ENCODE measurements around the gene PI4K2B. TPM values are rescaled to one million over a fixed set of nuclear protein-coding genes. Genes with fewer than 3 reads are reported as not detected.
"Not testable (repeated sequence)": the region's sequence is repeated elsewhere in the genome, so short reads cannot be mapped to it uniquely, and the experiment has no call there.

The PI4K2B gene
- total and polyA plus RNA-seq, 7 donors = 9.3 to 28.2 (median 12.2) TPM

DNA sequence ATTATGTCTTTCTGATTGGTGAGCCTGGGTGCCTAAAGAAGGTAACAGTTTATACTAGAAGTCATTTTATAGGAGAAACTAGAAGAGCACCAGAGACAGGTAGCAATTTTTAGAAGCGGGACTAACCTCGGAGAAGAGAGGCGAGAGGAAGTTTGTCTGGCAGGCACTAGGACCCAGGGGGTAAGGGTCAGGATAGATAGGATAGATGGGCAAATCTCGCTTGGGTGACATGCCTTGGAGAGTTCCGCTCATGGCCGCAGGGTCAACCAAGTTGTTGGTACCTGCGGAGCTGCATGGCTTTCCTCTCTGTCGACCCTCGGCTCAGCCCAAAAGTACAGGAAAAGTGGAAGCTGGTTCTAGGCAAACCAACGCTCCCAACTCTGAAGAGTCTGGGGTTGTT is 11.3 kb downstream of the PI4K2B start:
- WGBS, 2 donors = 98% methylated on average over 10 of the region's 10 CpGs
- H3K4me1 ChIP-seq = no peaks in the 10 kb centered on the region
- no peaks in the 10 kb centered on the region for H3K27me3 ChIP-seq
- H3K4me3 ChIP-seq = no peak overlapping the region
- no peak overlapping the region for H3K27ac ChIP-seq
- no peak for TF ChIP-seq EP300 (IDR thresholded peaks at IDR 0.05)
- TF ChIP-seq POLR2AphosphoS5 (IDR thresholded peaks at IDR 0.05) = no peak
- TF ChIP-seq, protein P1, sequence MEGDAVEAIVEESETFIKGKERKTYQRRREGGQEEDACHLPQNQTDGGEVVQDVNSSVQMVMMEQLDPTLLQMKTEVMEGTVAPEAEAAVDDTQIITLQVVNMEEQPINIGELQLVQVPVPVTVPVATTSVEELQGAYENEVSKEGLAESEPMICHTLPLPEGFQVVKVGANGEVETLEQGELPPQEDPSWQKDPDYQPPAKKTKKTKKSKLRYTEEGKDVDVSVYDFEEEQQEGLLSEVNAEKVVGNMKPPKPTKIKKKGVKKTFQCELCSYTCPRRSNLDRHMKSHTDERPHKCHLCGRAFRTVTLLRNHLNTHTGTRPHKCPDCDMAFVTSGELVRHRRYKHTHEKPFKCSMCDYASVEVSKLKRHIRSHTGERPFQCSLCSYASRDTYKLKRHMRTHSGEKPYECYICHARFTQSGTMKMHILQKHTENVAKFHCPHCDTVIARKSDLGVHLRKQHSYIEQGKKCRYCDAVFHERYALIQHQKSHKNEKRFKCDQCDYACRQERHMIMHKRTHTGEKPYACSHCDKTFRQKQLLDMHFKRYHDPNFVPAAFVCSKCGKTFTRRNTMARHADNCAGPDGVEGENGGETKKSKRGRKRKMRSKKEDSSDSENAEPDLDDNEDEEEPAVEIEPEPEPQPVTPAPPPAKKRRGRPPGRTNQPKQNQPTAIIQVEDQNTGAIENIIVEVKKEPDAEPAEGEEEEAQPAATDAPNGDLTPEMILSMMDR (IDR thresholded peaks at IDR 0.05) = no peak
- TF ChIP-seq POLR2A (IDR thresholded peaks at IDR 0.05) = no peak
- intact Hi-C loops (cut with DNase I) = no loop called here
- no peak for DNase-seq
- H3K9me3 ChIP-seq = no peaks in the 10 kb centered on the region
- H3K36me3 ChIP-seq = no peaks in the 10 kb centered on the region

DNA sequence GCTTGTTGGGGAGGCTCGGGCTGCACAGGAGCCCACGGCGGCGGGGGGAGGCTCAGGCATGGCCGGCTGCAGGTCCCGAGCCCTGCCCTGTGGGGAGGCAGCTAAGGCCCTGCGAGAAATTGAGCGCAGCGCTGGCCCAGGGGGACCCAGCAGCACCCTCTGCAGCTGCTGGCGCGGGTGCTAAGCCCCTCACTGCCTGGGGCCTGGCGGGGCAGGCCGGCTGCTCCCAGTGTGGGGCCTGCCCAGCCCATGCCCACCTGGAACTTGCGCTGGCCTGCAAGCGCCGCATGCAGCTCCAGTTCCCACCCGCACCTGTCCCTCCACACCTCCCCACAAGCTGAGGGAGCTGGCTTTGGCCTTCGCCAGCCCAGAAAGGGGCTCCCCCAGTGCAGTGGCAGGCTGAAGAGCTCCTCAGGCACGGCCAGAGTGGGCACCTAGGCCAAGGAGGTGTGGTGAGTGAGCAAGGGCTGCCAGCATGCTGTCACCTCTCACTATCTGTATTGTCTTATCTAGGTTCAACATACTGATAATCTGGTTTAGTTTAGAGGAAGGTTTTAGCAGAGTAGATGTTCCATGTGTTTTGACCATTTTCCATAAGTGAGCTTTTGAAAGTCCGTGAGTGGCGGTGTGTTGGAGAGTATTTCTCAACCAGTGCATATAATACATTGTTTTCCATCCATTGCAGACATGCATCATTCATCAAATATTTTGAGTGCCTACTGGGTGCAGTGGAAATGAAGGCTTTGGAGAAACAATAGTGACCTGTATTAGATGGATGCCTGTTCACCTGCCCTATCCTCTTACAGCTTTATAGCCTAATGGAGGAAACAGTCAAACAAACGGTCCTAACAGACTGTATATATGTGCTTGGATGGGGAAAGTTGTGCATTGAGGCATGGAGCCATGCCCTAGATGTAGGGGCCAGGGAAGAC is 13.1 kb downstream of the PI4K2B start:
- no peaks in the 10 kb centered on the region for H3K9me3 ChIP-seq
- DNase-seq = no peak
- TF ChIP-seq EP300 (IDR thresholded peaks at IDR 0.05) = no peak
- no peak for TF ChIP-seq POLR2A (IDR thresholded peaks at IDR 0.05)
- TF ChIP-seq POLR2AphosphoS5 (IDR thresholded peaks at IDR 0.05) = no peak
- TF ChIP-seq, protein P1 (IDR thresholded peaks at IDR 0.05) = no peak
- no peaks in the 10 kb centered on the region for H3K36me3 ChIP-seq
- no peak overlapping the region for H3K27ac ChIP-seq
- H3K4me3 ChIP-seq = no peak overlapping the region
- intact Hi-C loops (cut with DNase I) = no loop called here
- 93 to 94% methylated on average over 22 of the region's 22 CpGs for WGBS, 2 donors
- no peaks in the 10 kb centered on the region for H3K27me3 ChIP-seq
- no peaks in the 10 kb centered on the region for H3K4me1 ChIP-seq

DNA sequence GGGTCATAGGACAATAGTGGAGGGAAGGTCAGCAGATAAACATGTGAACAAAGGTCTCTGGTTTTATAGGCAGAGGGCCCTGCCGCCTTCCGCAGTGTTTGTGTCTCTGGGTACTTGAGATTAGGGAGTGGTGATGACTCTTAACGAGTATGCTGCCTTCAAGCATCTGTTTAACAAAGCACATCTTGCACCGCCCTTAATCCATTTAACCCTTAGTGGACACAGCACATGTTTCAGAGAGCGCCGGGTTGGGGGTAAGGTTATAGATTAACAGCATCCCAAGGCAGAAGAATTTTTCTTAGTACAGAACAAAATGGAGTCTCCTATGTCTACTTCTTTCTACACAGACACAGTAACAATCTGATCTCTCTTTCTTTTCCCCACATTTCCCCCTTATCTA is 15.0 kb downstream of the PI4K2B start:
- H3K4me3 ChIP-seq; H3K27ac ChIP-seq; intact Hi-C loops (cut with DNase I); H3K27me3 ChIP-seq; DNase-seq; H3K4me1 ChIP-seq; H3K9me3 ChIP-seq; H3K36me3 ChIP-seq: not testable (repeated sequence)
- 67 to 80% methylated on average over 6 of the region's 6 CpGs for WGBS, 2 donors

DNA sequence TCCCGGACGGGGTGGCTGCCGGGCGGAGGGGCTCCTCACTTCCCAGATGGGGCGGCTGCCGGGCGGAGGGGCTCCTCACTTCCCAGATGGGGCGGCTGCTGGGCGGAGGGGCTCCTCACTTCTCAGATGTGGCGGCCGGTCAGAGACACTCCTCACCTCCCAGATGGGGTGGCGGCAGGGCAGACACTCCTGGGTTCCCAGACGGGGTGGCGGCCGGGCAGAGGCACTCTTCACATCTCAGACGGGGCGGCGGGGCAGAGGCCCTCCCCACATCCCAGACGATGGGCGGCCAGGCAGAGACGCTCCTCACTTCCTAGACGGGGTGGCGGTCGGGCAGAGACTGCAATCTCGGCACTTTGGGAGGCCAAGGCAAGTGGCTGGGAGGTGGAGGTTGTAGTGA is 15.7 kb downstream of the PI4K2B start:
- 98% methylated on average over 25 of the region's 25 CpGs for WGBS, 2 donors
- H3K27ac ChIP-seq; DNase-seq; H3K9me3 ChIP-seq; H3K4me3 ChIP-seq; H3K27me3 ChIP-seq; H3K36me3 ChIP-seq; H3K4me1 ChIP-seq; intact Hi-C loops (cut with DNase I): not testable (repeated sequence)

DNA sequence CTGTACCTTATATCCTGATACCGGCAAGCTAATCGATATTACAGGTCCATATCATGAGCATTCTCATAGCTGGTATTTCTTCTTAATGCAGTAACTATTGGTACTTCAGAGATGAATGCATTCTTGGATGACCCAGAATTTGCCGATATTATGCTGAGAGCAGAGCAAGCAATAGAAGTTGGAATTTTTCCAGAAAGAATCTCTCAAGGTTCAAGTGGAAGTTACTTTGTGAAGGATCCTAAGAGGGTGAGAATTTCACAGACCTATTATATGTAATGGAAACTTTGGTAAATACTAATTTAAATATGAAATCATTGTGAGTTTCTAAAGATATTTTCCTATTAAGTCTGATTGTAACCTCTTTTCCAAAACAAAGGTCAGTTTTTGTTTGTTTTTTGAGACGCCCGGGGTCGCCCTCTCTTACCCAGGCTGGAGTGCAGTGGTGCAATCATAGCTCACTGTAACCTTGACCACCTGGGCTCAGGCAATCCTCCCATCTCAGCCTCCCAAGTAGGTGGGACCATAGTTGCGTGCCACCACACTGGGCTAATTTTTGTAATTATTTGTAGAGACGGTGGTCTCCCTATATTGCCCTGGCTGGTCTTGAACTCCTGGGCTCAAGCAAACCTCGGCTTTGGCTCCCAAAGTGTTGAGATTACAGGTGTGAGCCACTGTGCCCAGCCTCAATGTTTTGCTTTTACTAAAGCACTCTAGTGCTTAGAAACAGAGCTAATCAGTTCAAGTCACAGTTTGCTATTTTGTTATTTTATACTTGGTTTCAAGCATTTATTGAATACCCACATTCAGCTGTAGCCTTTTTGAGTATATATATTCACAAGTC is 18.6 kb downstream of the PI4K2B start:
- H3K36me3 ChIP-seq = peaks cover 5 to 24% (median 8%) of the 10 kb centered on the region in 4 donors
- no peaks in the 10 kb centered on the region for H3K27me3 ChIP-seq
- H3K4me1 ChIP-seq = no peaks in the 10 kb centered on the region
- H3K27ac ChIP-seq = no peak overlapping the region
- H3K9me3 ChIP-seq = no peaks in the 10 kb centered on the region
- TF ChIP-seq, protein P1 (IDR thresholded peaks at IDR 0.05) = no peak
- no peak for TF ChIP-seq EP300 (IDR thresholded peaks at IDR 0.05)
- no peak for TF ChIP-seq POLR2AphosphoS5 (IDR thresholded peaks at IDR 0.05)
- no peak for TF ChIP-seq POLR2A (IDR thresholded peaks at IDR 0.05)
- H3K4me3 ChIP-seq = no peak overlapping the region
- intact Hi-C loops (cut with DNase I) = no loop called here
- WGBS, 2 donors = 77 to 81% methylated on average over 9 of the region's 9 CpGs
- DNase-seq = no peak
